GM19240 (cell line): ENCODE data around the gene GPR158.

Source experiments
- DNase-seq: peaks from one replicate; pipeline ENCODE4 v3.0.0; 2011; ENCODE audit warnings: low spot score; ENCODE audit not compliant: insufficient read length

Gene GPR158

GRCh38 chr10:25562547-25562946 lies 387.7 kb downstream of the GPR158 start:
- no peak for DNase-seq

GRCh38 chr10:25564351-25564750 lies 389.6 kb downstream of the GPR158 start:
- no peak for DNase-seq

- DNase-seq, result no peak
Measured at GRCh38 chr10:25565570-25565969, 390.8 kb downstream of the GPR158 start.

GRCh38 chr10:25573316-25573715 lies 398.5 kb downstream of the GPR158 start:
- DNase-seq, result no peak

GRCh38 chr10:25575343-25575742 lies 400.5 kb downstream of the GPR158 start:
- no peak for DNase-seq

- no peak for DNase-seq
Measured at GRCh38 chr10:25578061-25578460, 403.3 kb downstream of the GPR158 start.

- no peak for DNase-seq
Measured at GRCh38 chr10:25582961-25583360, 408.2 kb downstream of the GPR158 start.

GRCh38 chr10:25600651-25601050 lies 425.9 kb downstream of the GPR158 start:
- DNase-seq, result no peak

GRCh38 chr10:25604591-25604990 lies 429.8 kb downstream of the GPR158 start:
- DNase-seq, result no peak

GRCh38 chr10:25614652-25615051 lies 439.9 kb downstream of the GPR158 start:
- no peak for DNase-seq

GRCh38 chr10:25615926-25616325 lies 441.1 kb downstream of the GPR158 start:
- DNase-seq, result no peak

- no peak for DNase-seq
Measured at GRCh38 chr10:25616903-25617592, 442.2 kb downstream of the GPR158 start.

GRCh38 chr10:25627606-25628005 lies 452.8 kb downstream of the GPR158 start:
- DNase-seq, result no peak

- no peak for DNase-seq
Measured at GRCh38 chr10:25629333-25629732, 454.5 kb downstream of the GPR158 start.

GRCh38 chr10:25631471-25631870 lies 456.7 kb downstream of the GPR158 start:
- DNase-seq, result no peak

- no peak for DNase-seq
Measured at GRCh38 chr10:25632802-25633201, 458.0 kb downstream of the GPR158 start.

- DNase-seq, result no peak
Measured at GRCh38 chr10:25633542-25633941, 458.7 kb downstream of the GPR158 start.

GRCh38 chr10:25639646-25640045 lies 464.8 kb downstream of the GPR158 start:
- no peak for DNase-seq

- DNase-seq, result no peak
Measured at GRCh38 chr10:25641595-25641994, 466.8 kb downstream of the GPR158 start.

- DNase-seq, result no peak
Measured at GRCh38 chr10:25642721-25643120, 467.9 kb downstream of the GPR158 start.

- DNase-seq, result no peak
Measured at GRCh38 chr10:25646371-25646770, 471.6 kb downstream of the GPR158 start.

- no peak for DNase-seq
Measured at GRCh38 chr10:25651534-25651933, 476.7 kb downstream of the GPR158 start.
